Hepatocyte (in vitro differentiated cells): ENCODE measurements around the gene RGS14.

Source experiments
- CTCF ChIP-seq: fragments of 200-600 bp; sonication (generic); IDR thresholded peaks from 2 replicates; pipeline ENCODE4 v1.5.1; 2016; ENCODE audit warnings: antibody characterized with exemption, mild to moderate bottlenecking; ENCODE audit not compliant: poor library complexity
- EZH2 ChIP-seq: fragments of 200-600 bp; sonication (generic); IDR thresholded peaks from 2 replicates; pipeline ENCODE4 v1.6.1; 2016; ENCODE audit warnings: antibody characterized with exemption, mild to moderate bottlenecking, borderline replicate concordance
- EZH2phosphoT487 ChIP-seq: fragments of 200-600 bp; sonication (generic); IDR thresholded peaks from one replicate; pipeline ENCODE4 v1.6.1; 2018; ENCODE audit warnings: antibody characterized with exemption, mild to moderate bottlenecking, low read depth, moderate library complexity; ENCODE audit not compliant: unreplicated experiment, severe bottlenecking

GRCh38 chr5:177396807-177397206 is 39.1 kb downstream of the RGS14 start:
- TF ChIP-seq CTCF (no peak), EZH2phosphoT487 (no peak), EZH2 (no peak)
